ENCODE results near the gene TRMT44.
"Not testable (repeated sequence)": the region's sequence is repeated elsewhere in the genome, so short reads cannot be mapped to it uniquely, and the experiment has no call there.

The TRMT44 gene

DNA sequence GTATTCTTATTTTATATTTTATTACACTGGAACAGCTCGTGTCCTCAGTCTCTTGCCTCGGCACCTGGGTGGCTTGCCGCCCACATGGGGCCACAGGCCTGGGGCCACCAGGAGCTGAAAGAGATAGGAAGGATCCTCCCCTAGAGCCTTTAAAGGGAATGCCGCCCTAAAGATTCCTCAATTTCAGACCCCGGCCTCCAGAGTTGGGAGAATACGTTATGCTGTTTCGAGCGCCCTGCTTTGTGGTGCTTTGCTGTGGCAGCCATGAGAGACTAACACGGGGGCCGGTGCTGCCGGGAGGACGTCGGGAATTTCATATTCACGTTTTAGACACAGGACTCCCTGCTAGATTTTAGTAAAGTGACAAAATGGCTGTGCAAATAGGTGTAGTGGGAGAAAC, 33.3 kb upstream of the TRMT44 start:
- no peak for DNase-seq

- DNase-seq: no peak
Measured at GRCh38 chr4:8407756-8408155, 32.8 kb upstream of the TRMT44 start.

DNA sequence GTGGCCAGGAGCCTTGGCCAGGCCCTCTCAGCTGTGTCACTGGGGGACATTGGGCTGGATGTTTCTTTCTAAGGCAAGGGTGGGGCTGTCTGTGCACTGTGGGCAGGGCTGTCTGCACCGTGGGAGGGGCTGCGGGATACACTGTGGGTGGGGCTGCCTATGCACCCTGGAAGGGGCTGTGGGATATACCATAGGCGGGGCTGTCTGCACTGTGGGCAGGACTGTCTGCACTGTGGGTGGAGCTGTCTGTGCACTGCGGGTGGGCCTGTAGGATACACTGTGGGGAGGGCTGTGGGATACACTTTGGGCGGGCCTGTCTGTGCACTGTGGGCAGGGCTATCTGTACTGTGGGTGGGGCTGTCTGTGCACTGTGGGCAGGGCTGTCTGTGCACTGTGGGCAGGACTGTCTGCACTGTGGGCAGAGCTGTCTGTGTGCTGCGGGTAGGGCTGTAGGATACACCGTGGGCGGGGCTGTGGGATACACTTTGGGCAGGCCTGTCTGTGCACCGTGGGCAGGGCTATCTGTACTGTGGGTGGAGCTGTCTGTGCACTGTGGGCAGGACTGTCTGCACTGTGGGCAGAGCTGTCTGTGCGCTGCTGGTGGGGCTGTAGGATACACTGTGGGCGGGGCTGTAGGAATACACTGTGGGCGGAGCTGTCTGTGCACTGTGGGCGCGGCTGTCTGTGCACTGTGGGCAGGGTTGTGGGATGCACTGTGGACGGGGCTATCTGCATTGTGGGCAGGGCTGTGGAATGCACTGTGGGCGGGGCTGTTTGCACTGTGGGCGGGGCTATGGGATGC, 31.1 kb upstream of the TRMT44 start:
- DNase-seq: peak; percentile 85

DNA sequence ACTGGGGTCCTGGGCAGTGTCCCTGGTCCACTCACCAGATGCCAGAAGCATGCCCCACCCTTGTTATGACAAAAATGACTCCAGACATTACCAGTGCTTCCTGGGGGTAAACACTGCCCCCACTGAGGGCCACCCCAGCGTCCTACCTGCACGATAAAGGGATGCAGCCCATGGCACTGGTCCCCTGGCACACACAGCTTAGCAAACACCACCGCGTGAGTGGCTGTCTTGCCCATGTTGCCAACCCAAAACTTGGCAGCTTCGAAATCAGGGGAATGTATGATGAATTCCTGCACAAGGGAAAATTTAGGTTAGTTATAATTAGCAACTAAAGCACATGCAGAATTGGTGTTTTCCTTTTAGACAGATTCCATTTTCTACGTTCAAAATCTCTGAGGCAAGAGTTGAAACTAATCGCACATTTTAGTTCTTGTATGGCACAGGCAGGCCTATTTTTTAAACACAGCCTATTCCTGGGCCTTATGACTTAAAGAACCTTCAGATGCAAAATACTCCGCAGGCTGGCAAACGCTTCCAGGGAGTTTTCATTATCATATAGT, 30.4 kb upstream of the TRMT44 start:
- DNase-seq: no peak

DNA sequence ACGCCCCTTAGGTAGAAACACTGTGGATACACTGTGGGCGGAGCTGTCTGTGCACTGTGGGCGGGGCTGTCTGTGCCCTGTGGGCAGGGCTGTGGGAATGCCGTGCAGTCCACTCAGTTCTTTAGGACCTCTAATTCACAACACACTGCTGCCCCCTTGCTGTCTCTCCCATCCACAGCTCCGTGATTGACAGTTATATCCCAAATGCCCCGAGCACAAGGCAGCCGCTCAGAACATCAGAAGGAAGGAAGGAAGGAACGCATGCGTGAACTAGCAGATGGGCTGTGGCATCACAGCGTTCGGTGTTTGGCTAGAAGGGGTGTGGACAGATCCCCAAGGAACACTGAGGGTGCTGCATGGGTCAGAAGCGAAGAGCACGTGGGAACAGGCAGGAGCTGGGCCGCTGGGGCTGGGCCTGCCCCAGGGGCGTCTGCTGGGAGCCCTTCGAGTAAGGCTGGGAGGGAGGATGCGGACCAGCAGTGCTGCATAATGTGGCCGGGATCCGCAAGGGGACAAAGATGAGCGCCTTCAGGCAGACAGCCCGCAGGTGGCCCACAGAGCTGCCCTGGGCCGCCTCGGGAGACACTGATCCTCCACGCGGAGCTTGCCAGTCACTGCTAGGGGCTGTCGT, 29.8 kb upstream of the TRMT44 start:
- DNase-seq: no peak

- no peak for DNase-seq
Measured at GRCh38 chr4:8411351-8412180, 29.0 kb upstream of the TRMT44 start.

DNA sequence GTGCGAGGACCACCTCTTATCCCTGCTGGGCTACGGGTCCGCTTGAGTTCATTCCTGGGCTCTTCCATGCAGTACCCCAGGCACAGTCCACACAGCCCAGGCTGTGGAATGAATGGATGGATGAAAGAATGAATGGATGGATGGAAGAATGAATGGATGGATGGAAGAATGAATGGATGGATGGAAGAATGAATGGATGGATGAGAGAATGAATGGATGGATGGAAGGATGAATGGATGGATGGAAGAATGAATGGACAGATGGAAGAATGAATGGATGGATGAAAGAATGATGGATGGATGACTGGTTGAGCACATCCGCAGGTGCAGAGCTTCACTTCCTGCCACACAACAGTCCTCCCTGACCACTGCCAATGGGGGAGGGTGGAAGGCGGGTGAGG, 28.3 kb upstream of the TRMT44 start:
- no peak for DNase-seq

- DNase-seq: peak; percentile 47
Measured at GRCh38 chr4:8414377-8414776, 26.2 kb upstream of the TRMT44 start.

DNA sequence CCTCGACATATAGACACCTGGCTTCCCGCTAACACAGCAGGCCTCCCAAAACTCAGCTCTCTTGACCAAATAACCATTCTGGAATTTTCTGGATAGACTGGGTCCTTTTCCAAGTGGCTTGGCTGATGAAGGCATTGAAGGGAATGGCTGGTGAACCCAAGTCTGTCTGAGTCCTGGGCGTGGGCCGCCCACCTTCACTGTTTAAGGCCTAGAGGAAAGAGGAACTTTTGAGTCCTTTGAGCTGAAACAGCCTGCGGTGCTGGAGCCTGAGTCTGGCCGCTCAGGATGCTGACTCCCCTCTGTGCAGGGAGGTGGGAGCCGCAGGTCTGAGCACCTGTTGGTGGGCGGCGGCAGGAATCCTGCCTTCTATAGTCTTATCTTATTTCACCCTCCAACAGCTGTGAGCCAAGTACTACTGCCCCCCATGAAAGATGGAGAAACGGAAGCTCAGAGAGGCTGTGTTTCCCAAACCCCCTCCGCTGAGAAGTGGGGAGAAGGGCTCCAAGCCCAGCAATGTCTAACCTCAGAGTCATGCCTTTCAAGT, 23.4 kb upstream of the TRMT44 start:
- no peak for DNase-seq

- peak; percentile 15 for DNase-seq
Measured at GRCh38 chr4:8419222-8420041, 21.1 kb upstream of the TRMT44 start.

DNA sequence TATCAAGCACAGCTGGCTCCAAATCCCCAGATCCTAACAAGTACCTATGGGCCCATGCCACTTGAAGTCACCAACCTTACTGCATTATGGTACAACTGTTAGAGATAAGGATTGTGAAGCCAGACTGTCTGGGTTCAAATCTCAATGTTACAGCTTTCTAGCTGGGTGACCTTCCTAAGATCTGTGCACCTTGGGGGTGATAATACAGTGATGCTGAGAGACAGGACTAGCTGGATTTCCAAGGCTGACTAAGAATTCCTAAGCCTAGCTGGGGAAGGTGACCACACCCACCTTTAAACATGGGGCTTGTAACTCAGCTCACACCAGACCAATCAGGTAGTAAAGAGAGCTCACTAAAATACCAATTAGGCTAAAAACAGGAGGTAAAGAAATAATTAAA, 20.4 kb upstream of the TRMT44 start:
- not testable (repeated sequence) for DNase-seq

- DNase-seq: no peak
Measured at GRCh38 chr4:8422327-8422726, 18.2 kb upstream of the TRMT44 start.

DNA sequence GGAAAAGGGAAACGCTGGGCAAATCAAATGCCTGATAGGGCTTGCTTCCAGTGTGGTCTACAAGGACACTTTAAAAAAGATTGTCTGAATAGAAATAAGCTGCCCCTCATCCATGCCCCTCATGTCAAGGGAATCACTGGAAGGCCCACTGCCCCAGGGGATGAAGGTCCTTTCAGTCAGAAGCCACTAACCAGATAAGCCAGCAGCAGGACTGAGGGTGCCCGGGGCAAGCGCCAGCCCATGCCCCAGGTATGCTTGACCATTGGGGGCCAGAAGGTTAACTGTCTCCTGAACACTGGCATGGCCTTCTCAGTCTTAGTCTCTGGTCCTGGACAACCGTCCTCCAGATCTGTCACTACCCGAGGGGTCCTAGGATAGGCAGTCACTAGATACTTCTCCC, 17.8 kb upstream of the TRMT44 start:
- no peak for DNase-seq

GRCh38 chr4:8427262-8427661, 13.3 kb upstream of the TRMT44 start:
- no peak for DNase-seq

DNA sequence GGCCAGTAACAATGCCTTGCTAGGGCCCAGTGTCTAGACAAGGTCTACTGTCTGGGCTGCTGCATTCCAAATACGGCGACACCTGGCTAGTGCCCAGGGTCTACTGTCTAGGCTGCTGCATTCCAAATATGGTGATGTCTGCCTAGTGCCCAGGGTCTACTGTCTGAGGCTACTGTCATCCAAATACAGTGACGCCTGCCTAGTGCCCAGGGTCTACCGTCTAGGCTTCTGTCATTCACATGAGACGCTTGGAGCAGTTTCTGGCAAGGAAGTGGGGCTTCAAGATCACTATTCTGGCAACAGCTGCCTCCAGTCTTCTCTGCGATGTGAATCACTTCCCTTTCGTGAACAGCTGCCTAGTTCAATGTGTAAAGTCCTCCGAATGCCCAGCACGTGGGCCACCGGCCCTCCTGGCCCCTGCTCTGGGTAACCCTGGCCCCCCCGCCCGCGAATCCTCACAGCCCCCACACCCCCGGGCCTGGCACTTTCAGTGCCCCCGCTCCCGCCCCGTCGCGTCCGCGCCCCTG, 12.8 kb upstream of the TRMT44 start:
- DNase-seq: no peak

DNA sequence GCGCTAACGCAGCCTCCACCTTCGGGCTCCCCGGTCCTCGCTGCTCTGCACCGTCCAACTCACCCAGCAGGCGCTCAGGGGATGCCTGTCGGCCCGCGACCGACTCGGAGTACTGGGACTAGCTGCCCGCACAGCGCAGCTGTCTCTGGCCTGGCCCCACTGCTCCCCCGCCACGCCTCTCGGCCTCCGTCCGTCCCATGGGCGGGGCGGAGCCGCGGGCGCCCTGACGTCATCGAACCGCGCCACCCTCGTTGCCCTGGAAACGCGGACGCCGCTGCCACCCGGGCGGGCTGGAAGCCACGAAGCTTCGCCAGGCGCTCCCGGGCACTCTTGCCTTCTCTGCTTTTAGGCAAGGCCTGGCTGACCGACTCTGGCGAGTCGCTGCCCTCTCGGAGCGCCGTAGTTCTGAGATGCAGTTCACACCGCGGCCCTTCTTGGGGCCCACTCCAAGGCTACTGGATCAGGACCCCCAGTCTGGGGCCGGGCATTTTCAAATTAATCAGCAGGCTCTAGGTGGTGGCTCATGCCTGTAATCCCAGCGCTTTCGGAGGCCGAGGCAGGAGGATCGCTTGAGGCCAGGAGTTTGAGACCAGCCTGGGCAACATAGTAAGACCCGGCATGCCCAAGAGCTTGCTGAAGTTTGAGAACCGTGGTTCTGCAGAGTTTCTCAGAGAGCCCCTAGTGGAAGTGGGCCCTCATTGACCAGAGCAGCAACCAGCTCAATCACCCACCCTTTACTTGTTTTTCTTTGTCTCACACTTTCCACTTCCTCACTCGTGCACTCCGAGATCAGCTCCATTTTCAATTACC, 12.1 kb upstream of the TRMT44 start:
- DNase-seq: peak; percentile 94

DNA sequence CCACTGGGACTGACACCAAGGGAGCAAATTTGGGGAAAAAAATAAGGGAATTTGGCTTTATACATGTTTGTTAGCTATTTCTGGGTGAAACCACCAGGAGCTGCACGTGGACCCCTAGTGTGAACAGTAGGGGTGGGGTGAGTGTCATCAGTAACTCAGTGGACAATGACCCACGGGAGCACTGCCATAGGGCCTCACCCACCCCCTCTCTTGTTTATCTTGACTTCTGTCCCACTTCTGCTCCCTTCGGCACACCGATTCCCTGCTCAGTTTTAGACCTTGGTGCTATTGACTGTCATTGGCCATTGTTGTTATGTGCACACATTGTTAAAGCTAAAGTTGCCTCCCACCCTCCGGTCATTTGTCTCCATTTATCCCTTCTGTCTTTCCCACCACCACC, 9.0 kb upstream of the TRMT44 start:
- DNase-seq: no peak

GRCh38 chr4:8433136-8433535, 7.4 kb upstream of the TRMT44 start:
- DNase-seq: no peak

DNA sequence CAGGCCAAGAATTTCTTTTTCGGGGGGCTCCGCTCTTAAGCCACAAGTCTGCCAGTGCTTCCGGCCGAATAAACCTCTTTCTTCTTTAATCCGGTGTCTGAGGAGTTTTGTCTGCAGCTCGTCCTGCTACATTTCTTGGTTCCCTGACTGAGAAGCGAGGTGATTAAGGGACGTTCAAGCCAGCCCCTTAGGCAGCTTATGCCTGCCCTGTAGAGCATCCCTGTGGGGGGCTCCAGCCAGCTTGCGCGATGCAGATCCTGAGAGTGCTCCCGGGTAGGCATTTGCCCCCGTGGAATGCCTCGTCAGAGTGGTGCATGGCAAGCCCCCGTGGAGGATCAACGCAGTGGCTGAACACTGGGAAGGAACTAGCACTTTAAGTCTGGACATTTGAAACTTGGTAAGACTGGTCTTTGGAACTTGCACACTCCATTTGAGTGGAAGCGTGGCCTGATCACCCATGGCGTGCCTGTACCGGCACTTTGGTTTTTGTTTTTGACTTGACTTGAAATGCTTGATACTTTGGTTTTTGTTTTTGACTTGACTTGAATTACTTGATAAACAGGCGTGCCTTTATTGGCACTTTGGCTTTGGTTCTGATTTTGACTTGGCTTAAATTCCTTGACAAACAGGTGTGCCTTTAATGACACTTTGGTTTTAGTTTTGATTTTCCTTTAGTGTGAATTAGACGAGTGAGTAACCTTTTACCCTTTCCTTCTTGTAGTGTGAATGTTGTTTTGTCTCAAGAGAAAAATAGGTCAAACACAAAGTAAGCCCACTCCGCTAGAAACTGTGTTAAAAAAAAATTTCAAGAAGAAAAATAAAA, 6.1 kb upstream of the TRMT44 start:
- no peak for DNase-seq

GRCh38 chr4:8435656-8436121, 4.9 kb upstream of the TRMT44 start:
- DNase-seq: peak; percentile 42

All from CD4-positive, alpha-beta T cell treated with Interleukin-12 subunit alpha and Interleukin-12 subunit beta, for 1 hour (primary cell).